ENCODE data around the gene SNAP47.

The SNAP47 gene

DNA sequence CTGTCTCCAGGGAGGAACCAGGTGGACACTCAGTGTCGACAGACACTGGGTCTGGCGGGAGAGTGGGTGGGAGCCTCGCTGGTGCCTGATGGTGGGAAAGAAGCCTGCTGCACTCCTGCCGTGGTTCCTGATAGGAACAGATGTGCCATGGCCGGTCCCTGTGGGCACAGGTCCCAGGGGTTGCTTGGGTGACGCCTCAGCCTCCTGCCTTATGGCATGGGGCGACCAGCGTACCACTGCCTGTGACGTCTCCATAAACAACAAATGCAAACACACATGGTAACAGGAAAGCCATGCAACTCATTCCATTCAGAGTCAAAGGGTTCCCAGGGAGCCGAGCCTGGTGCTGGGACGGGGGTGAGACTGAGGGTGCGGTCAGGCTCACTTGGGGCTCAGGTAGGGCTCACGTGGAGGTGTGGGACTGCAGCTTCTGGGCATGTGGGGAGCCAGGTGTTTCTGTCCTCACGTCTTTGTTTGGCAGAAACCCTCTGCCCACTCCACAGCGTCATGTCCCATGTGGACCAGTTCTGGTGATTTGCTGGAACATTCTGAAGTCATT lies 34.8 kb downstream of the SNAP47 start:
- no peak for FAIRE-seq

DNA sequence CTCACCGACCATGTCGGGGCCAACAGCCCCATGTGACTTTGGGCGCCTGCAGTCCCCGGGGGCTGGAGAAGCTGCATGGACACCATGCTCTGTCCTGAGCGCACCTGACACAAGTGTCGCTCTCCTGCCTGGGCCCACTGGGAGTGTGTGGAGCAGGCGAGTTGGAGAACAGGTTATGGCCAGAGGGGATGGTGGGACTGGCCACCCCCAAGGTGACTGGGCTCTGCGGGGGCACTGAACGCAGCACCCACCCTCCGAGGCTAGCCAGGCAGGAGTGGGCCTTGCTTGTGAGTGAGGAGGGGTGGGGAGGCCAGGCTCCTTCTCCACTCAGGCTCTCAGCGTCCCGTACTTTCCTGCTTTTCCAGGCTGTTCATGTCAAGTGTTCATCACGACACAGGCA lies 35.6 kb downstream of the SNAP47 start:
- no peak for FAIRE-seq

DNA sequence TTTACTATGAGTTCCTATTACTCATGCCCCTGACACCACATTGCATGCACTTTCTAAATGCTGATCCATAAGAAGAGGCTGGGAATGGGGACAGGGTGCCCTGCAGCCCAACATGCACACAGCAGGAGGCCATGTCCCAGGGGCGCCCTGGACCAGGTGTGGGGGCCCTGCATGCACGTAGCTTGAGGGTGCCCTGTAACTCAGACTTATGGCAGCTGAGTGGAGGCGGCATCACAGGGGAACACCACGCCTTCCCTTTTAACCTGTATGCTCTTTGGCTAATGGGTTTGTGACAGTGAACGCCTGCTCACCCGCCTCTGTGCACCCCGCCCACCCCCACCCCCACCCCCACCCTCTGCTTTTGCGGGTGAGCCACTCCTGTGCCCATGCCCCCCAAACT lies 36.1 kb downstream of the SNAP47 start:
- no peak for FAIRE-seq

DNA sequence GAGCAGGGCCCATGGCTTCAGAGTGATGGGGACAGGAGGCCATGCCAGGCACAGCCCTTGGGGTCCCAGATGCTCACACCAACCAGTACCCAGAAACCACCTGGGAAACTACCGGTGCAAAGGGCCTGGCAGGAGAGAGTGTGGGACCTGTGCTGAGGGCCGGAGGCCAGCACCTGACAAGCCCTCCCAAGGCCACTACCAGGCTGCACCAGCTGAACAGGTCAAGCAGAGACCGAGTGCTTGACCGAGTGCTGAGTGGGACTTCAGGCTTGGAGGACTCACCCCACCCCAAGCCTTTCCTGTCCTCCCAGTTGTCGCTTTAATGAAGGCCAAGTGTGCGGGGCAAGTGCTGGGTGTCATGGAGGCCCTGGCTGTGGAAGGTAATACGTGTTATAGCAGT lies 36.5 kb downstream of the SNAP47 start:
- FAIRE-seq, result no peak

DNA sequence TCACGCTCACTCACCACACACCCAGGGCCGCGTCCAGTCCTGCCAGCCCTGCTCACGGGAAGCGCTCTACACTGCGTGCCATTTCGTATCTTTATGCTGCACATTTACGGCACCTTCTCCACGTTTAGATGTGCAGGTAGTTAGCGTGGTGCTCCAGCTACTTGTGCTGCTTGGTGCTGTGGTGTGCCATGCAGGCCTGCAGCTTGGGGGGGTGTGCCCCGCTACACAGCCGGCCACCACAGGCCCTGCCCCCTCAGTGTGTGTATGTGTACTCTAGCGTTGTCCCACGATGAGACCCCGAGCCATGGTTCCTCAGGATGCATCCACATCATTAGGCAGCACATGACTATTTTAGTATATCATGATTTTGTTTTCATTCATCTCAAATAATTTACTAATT lies 38.3 kb downstream of the SNAP47 start:
- FAIRE-seq, result no peak

DNA sequence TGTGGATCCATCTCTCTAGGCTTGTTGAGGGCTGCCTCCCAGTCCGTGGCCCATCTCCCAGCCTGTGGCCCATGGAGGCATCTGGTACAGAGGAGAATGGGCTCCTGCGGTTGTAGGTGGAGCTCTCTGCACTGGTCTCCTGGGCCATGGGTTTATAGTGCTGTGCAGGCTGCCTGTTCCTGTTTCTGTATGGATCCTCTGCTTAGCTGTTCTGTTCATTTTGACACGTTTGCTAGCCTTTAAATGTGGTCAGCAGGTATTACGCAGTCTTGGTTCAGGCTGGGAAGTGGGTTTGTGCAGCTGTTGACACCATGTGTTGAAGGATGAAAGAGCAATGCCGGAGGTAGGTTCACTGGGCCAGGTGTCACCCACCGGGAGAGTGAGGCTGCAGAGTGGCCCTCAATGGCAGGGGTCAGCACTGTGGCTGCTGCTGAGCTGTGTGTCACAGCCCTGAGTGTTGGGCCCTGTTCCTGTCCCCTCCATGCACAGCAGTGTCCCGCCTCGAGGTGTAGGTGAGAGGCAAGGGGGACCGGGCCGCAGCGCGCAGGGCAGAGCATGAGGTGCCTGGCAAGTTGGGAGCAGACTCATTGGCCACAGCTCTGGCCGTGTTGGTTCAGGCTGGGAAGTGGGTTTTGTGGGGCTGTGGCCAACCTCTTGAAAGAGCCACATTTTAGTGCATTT lies 39.0 kb downstream of the SNAP47 start:
- no peak for FAIRE-seq

DNA sequence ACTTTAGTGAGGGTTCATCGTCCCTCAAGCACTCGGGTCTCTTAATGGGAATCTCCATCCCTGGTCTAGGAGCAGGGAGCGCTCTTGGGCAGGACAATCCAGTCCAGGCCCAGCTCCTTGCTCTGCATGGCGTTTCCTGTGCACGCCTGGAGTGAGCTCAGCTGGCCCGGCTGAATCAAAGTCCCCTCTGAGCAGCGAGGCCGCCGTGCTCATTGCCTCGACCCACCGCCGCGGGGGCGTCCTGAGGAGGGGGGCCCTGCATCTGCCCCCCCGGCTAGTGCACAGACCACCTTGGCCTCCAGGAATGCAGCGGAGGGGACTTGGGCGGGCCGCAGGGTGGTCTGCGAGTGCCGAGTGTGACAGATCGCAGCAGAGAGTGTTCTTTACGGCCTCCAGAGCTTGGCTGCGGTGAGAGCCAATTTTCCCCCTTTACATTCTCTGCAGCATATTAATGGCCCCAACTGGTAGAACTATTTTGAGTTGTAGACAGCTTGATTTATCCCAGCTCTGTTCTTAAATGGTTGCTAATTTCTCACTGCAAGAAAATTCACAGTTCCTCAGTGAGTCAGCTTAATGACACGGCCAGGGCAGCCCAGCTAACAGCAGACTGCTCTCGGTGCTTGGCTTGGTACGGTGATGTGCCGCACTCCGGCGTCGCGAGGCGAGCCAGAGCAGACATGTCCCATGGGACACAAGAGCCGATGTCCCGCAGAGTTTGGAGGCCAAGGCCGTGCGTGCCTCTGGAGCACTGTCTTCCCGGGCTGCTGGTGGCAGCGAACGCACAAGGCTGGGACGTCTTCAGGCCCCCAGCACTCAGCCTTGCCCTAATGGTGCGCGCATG lies 39.8 kb downstream of the SNAP47 start:
- FAIRE-seq, result no peak

DNA sequence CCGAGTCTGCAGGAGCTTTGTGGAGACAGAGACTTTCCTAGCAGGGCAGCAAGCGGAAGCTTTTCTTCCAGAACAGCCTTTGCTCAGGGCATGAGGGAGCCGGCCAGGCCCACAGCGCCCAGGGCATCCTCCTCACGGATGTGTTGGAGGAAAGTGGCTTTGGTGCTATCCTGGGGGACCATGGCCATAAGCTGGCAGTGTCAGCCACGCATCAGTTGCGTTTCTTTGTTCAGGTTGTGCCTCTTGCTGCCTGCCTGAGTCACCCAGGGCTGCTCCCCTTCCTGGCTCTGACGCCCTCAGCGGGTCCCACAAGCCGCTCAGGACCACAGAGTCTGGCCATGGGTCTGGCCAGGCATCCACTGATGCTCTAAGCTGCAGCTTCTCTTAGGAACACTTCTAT lies 40.6 kb downstream of the SNAP47 start:
- no peak for FAIRE-seq

DNA sequence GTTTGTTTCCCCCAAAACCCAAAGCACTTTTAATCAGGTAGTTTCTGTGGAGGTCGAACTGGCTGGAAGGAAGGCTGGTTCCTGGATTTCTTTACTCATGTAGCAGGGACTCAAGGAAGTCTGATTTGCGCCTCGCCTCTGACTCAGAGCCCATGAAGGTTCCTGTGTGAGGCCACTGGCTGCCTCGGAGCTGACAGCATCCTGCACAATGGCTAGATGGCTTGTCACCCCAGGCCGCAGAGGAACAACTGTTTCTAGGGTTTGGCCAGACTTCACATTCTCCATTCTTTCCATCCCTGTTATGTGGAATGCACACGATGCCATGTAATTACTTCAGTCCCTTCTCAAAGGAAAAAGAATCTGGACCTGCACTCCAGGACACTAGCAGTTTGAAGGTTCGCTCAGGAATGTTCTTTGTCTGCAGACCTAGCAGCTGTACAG lies 41.1 kb downstream of the SNAP47 start:
- FAIRE-seq, result no peak

DNA sequence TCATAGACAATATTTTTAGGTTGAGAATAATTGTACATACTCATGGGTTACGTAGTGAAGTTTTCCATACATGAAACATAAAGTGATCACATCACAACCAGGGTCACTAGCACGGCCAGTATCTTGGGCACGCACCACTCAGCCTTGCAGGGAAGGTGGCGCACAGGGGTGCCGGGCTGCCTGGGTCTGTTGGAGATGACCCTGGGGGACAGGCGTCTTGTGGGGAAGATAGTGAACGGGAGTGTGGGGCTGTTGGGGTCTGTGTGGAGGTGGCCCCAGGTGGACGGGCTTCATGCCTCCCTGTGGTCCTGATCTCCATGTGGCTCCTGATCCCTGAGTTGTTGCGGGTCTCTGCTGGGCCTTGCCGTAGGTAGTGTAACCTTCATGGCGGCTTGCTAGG lies 41.9 kb downstream of the SNAP47 start:
- no peak for FAIRE-seq

DNA sequence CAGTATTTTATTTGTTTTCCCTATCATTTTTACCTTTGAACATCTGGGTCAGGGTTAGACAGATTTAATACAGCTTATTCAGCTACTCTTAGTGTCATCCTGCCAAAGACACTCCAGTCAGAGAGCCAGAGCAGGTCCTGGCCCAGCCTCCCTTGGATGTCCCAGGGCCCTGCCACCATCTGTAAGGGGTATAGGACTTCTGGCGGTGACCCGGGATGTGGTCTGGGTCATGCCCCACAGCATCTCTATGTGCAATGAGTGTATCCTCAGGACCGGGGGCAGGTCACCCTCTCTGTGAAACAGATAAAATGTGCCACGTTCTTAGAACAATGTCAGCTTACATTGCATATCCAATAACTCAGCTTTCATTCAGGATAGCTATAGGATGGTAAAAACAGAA lies 42.4 kb downstream of the SNAP47 start:
- no peak for FAIRE-seq

DNA sequence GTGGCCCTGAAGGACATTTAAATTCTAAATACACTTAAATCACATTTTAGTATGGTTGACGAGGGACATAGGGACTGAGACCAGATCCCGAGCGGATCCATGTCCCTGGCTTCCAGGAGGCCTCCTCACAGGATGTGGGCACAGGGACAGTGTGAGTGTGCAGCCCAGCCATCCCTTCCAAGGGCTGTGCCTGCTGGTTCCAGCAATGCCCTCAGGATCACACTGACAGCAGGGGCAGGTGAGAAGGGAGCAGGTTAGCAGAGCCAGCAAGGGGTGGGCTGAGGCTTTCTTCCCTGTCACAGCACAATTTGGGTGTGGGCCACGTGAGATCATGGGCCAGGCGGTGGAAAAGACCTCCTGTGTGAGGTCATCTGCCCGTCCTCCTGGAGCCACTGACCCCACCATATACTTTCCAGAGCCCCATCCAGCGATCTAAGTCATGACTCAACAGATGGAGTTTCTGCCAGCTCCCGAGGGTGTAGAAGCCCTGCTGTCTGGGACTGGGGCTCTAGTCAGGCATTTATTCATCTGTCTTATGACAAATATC lies 43.2 kb downstream of the SNAP47 start:
- no peak for FAIRE-seq

DNA sequence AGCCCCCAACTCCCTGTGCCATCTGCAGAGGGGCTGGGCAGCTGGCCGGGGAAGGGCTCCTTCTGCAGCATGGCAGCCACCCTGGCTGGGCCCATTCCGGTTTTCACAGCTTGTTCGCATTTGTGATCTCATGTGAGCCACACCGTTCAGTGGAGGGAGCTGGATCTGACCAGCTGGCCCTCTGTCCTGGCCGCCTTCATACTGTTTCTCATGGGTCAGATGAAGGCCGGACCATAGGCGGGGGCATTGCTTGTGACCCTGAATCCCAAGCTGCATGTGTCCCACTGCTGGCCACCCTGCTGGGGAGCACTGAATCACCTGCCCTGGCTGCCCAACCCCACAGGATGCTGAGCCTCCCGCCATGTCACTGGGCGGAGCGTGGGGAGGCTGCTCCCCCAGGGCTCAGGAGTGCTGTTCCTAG lies 43.8 kb downstream of the SNAP47 start:
- no peak for FAIRE-seq

DNA sequence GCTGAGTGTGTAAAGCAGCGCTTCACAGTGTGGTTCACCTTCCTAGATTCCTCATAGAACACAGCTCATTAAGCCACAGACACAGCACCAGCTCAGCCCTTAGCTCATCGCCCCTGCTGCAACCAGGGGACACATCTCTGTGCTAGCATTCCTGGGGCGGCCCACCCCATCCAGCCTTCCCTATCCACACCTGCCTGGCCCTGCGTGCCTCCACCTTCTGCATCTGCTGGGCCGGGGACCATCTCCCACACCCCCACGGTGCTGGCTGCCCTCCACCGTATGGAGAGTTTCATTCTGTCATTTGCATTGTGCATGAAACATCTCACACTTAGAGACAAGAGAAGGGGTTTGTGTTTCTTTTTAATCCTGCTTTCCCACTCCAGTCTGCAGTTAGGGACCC lies 44.5 kb downstream of the SNAP47 start:
- FAIRE-seq, result no peak

DNA sequence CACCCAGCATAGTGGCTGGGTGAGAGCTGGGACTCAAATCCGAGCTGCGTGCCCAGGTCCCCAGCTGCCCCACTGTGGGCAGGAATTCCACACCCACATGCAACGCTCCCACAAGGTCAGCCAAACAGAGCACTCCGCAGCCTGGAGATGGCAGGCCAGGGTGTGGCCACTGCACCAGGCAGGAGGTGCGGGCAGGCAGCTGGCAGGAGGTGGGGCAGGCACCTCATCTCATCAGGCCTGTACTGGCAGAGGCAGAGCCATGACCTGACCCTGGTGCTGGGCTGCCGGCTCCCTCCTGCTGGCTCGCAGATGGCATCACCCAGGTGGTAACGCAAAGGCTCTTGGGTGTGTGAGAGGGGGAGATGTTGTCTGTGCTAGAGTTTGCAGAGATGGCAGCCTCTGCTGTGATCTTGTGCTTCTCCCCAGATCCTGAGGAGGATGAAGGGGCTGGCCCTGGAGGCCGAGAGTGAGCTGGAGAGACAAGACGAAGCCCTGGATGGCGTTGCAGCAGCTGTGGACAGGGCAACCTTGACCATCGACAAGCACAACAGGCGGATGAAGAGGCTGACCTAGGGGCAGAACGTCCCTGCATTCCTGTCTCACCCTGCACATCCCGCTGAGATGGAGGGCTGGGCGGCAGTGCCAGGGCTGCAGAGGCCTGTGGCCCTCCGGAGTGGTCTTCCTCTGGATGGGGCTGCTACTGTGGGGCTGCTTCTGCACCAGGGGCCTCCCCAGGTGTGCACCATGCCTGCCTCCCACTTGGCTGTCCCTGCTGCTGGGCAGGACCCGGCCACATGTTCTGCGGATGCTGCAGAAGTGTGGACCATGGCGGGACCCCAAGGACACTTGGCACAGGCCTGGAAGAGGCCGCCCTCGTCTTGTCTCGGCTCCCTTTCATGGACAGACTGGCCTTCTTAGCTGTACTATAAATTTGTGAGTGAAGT lies 45.1 kb downstream of the SNAP47 start:
- FAIRE-seq, result no peak

DNA sequence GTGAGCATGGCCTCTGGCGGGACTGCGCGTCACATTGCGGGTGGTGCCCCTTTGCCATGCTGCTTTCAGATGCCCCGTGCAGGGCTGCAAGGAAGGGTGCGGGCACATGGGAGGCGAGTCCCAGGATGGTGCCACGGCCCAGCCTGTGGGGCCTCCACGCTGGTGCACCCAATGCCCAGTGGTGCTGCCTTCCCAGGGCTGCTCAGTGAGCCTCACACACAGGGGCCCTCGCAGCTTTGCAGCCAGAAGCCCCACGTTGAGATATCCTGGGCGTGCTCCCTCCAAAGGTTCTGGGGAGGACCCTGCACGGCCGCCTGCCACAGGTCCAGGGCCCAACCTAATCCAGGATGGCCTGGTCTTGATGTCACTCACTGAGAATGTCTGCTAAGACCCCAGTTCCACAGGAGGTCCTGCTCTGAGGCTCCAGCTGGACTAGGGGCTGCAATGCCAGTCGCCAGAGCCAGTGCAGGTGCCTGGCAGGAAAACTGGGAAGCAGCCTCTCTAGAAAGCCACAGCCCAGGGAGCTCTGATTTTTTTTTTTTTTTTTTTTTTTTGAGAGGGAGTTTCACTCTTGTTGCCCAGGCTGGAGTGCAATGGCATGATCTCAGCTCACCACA lies 46.2 kb downstream of the SNAP47 start:
- no peak for FAIRE-seq

DNA sequence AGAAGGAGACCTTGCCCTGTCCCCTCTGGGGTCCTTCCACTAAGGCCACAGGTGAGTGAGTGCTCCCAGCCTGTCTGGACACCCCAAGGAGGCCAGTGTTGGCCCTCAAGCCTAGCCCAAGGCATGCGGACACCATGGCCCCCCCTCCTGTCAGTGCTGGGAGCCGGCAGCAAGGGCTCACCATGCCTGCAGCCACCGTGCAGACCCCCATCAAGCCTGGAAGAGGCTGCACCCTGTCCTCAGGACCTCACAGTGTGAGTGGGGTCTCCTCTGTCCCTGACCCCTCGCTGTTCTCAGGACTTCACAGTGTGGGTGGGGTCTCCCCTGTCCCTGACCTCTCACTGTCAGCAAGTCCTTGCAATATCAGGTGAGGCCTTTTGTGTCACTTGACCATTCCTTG lies 47.0 kb downstream of the SNAP47 start:
- no peak for FAIRE-seq

DNA sequence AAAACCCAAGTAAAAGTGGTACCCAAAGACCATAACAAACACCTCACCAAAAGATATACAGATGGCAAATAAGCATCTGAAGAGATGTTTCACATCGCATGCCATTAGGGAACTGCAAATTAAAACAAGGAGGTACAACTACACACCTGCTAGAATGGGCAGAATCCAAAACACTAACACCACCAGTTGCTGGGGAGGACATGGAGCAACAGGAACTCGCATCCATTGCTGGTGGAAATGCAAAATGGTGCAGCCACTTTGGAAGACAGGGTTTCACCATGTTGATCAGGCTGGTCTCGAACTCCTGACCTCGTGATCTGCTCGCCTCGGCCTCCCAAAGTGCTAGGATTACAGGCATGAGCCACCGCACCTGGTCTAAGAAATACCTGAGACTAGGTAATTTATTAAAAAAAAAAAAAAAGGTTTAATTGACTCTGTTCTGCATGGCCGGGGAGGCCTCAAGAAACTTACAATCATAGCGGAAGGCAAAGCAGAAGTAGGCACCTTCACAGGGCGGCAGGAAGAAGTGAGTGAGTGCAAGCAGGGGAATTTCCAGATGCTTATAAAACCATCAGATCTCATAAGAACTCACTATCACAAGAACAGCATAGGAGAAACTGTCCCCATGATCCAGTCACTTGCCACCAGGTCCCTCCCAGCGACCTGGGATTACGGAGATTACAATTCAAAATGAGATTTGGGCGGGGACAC lies 50.0 kb downstream of the SNAP47 start:
- no peak for FAIRE-seq

DNA sequence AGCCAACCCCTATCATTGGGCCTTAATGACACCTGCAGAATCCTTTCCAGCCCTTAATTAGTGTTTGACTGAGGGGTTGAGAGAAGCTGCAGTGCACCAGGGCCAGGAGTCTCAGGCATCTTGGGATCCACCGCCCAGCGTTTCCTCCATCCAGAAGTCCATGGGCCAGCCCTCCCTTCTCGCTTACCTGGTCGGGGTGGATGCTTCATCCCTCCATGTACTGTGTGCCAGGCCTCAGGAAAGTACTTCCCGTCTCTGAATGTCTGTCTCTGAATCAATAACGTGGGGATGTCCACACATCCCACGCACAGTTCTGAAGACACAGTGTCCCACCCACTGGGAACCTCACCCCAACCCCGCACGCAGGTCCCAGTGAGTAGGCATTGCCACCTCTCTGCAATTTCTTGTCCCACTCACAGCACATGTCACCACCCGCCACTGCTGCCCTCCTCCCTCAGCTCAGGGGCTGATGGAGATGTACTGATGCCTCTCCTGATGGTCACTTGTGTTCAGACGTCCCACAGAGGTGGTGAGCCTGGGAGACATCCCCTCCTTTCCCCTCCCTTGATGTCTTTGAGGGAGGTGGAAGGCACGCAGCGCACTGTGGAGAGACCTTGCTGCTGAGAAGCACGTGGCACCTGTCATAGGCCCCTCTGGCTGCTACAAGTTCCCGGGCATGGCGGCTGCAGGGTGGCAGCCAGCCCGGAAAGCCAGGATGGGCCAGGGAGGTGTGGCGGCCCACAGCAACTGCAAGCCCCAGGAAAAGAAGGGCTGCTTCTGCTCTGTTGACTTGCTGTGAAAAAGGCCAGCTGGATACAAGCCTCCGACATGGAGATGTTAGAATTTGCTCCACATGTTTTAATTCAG lies 50.8 kb downstream of the SNAP47 start:
- FAIRE-seq, result no peak

DNA sequence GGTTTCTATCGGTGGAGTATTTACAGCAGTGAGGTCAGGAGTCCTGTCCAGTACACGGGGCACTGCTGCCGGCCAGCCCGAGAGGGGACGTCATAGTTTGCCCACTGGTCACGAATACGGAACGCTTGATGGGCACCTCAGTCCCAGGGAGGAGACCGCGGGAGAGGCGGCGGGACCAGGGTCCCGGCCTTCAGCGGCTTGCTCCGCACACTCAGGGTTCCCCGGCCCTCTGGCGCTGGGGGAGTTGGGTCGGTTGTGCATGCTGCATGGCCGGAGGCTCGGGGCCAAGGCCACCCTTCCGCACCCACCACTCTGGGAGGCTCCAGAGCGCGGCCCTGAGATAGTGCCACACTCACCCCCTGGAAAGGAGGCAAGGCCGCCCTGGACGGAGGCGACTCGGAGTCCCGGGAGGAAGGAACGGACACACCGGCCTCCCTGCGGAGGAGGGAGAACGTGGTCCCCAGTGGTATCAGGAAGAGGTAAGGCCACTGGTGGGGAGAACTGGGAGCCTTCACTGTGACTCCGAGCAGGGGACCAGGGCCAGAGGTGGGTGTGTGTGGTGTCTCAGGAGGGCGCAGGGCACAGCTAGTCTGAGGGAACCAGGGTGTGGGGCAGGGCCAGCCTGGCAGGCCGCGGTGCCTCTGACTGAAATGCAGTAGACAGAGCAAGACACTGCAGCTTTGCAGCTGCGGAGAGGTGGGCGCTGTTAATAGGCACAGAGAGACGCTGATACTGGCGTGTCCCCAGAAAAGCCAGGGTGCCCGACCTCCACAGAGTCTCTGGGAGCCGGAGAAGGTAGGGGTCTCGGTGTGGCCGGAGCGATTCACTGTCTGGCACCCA lies 51.7 kb downstream of the SNAP47 start:
- no peak for FAIRE-seq
